Kidney (tissue), 14 donors: ENCODE results near the gene ERBB4. TPM values are rescaled to one million over a fixed set of nuclear protein-coding genes. Genes with fewer than 3 reads are reported as not detected.

Source experiments
- DNase-seq, 5 donors: peaks; one replicate each; pipeline ENCODE4 v3.0.0-alpha.2; 2013 to 2020
- FAIRE-seq: peaks from 2 replicates; lab custom pipeline; 2012; peaks lifted over from hg19 to GRCh38; lab: Jason Lieb, UNC
- H3K27ac ChIP-seq, 2 donors: one replicate each; pipeline ENCODE4 v1.7.0; 2013; ENCODE audit warnings: low read depth in 2 of 2, low read length in 2 of 2, inconsistent platforms in 1 of 2
- H3K27me3 ChIP-seq: one replicate; pipeline ENCODE4 v1.7.1; 2013; ENCODE audit warnings: low read length, inconsistent platforms; ENCODE audit not compliant: control insufficient read depth, insufficient read depth
- H3K36me3 ChIP-seq, 3 donors: one replicate each; pipeline versions ENCODE4 v1.7.0 to v1.7.1; 2013; ENCODE audit warnings: low read length in 3 of 3, control low read depth in 1 of 3, inconsistent platforms in 1 of 3; ENCODE audit not compliant: insufficient read depth in 3 of 3, control insufficient read depth in 2 of 3
- H3K4me1 ChIP-seq, 3 donors: one replicate each; pipeline versions ENCODE4 v1.7.0 to v1.7.1; 2013; ENCODE audit warnings: low read length in 3 of 3, inconsistent platforms in 1 of 3, low read depth in 1 of 3; ENCODE audit not compliant: control insufficient read depth in 2 of 3, insufficient read depth in 2 of 3
- H3K4me3 ChIP-seq, 3 donors: one replicate each; pipeline versions ENCODE4 v1.7.0 to v1.8.1; 2013; ENCODE audit warnings: low read length in 3 of 3, control low read depth in 1 of 3, inconsistent platforms in 1 of 3
- H3K9ac ChIP-seq, 3 donors: one replicate each; pipeline versions ENCODE4 v1.7.0 to v1.7.1; 2013; ENCODE audit warnings: low read length in 3 of 3, control low read depth in 1 of 3, inconsistent platforms in 1 of 3
- H3K9me3 ChIP-seq, 3 donors: one replicate each; pipeline versions ENCODE4 v1.7.0 to v1.7.1; 2013; ENCODE audit warnings: low read length in 3 of 3, control low read depth in 1 of 3, inconsistent platforms in 1 of 3; ENCODE audit not compliant: control insufficient read depth in 2 of 3, insufficient read depth in 1 of 3
- CTCF ChIP-seq: IDR thresholded peaks from 3 replicates; pipeline ENCODE4 v1.5.1; 2012; ENCODE audit warnings: mild to moderate bottlenecking, moderate library complexity, borderline replicate concordance; ENCODE audit not compliant: insufficient read depth; ENCODE audit errors: extremely low read depth
- intact Hi-C: fragments of 100-400 bp; cut with DNase I; formaldehyde crosslinking; loops from one replicate; pipeline ENCODE4 v1.11.1; 2022
- polyA plus RNA-seq: library from polyadenylated mRNA; stranded (reverse); fragments of 350-450 nt; fragmentation: Illumina TruSeq; extraction: RNeasy Lipid Tissue Mini Kit (QIAGEN cat#74804); gene quantifications from one replicate; pipeline ENCODE4 v1.2.3, GENCODE V29; 2014; ENCODE audit warnings: low read depth, low replicate concordance; ENCODE audit not compliant: insufficient read depth
- total RNA-seq: library from RNA; stranded (reverse); fragmentation: NEBNext Ultra II Directional; extraction: Animal tissue kit (Norgen Biotek cat#: 25700); gene quantifications from one replicate; pipeline ENCODE4 v1.2.1, GENCODE V29; 2021
- donor health status: control.
- donor health status: control.
- donor health status: control.
- donor health status: control.
- donor health status: control.
- donor health status: DM: yes; HTN: yes; CAD: no.
- donor health status: Normal renal cell carcinoma (clear cell type).

ERBB4 gene
- total and polyA plus RNA-seq, 2 donors from 2014 or later = 3.9 to 152 TPM

- Histone ChIP-seq H3K27ac (no peak overlapping the region), H3K9ac (no peak overlapping the region), H3K36me3 (no peaks in the 10 kb centered on the region), H3K27me3 (no peaks in the 10 kb centered on the region), H3K4me3 (no peak overlapping the region), H3K4me1 (no peaks in the 10 kb centered on the region), H3K9me3 (no peaks in the 10 kb centered on the region)
- intact Hi-C loops = no loop called here
- FAIRE-seq = no peak
- no peak for DNase-seq
- TF ChIP-seq CTCF = no peak
Measured at GRCh38 chr2:211860224-211860623, 678.4 kb downstream of the ERBB4 start.

- Histone ChIP-seq H3K9me3 (no peaks in the 10 kb centered on the region), H3K9ac (no peak overlapping the region), H3K27me3 (no peaks in the 10 kb centered on the region), H3K4me1 (no peaks in the 10 kb centered on the region), H3K36me3 (no peaks in the 10 kb centered on the region), H3K27ac (no peak overlapping the region), H3K4me3 (no peak overlapping the region)
- DNase-seq (no peak), FAIRE-seq (no peak)
- TF ChIP-seq CTCF = no peak
- intact Hi-C loops = no loop called here
Measured at GRCh38 chr2:211854832-211855231, 683.8 kb downstream of the ERBB4 start.

GRCh38 chr2:211846714-211847113 lies 691.9 kb downstream of the ERBB4 start:
- no peak for FAIRE-seq
- no peak overlapping the region for H3K4me3 ChIP-seq
- no peaks in the 10 kb centered on the region for H3K27me3 ChIP-seq
- H3K27ac ChIP-seq = no peak overlapping the region
- H3K4me1 ChIP-seq = no peaks in the 10 kb centered on the region
- TF ChIP-seq CTCF = no peak
- intact Hi-C loops = no loop called here
- H3K36me3 ChIP-seq = no peaks in the 10 kb centered on the region
- H3K9me3 ChIP-seq = no peaks in the 10 kb centered on the region
- DNase-seq = peak in 2 of 5 donors; percentile 26 to 27
- H3K9ac ChIP-seq = no peak overlapping the region

GRCh38 chr2:211846036-211846400 lies 692.6 kb downstream of the ERBB4 start:
- H3K4me1 ChIP-seq = no peaks in the 10 kb centered on the region
- H3K36me3 ChIP-seq = no peaks in the 10 kb centered on the region
- no peaks in the 10 kb centered on the region for H3K9me3 ChIP-seq
- no peak for FAIRE-seq
- no peak overlapping the region for H3K9ac ChIP-seq
- no peak for TF ChIP-seq CTCF
- intact Hi-C loops = no loop called here
- no peak for DNase-seq
- no peak overlapping the region for H3K27ac ChIP-seq
- no peaks in the 10 kb centered on the region for H3K27me3 ChIP-seq
- no peak overlapping the region for H3K4me3 ChIP-seq
